ENCODE results near the gene MRPL49.

The MRPL49 gene

DNA sequence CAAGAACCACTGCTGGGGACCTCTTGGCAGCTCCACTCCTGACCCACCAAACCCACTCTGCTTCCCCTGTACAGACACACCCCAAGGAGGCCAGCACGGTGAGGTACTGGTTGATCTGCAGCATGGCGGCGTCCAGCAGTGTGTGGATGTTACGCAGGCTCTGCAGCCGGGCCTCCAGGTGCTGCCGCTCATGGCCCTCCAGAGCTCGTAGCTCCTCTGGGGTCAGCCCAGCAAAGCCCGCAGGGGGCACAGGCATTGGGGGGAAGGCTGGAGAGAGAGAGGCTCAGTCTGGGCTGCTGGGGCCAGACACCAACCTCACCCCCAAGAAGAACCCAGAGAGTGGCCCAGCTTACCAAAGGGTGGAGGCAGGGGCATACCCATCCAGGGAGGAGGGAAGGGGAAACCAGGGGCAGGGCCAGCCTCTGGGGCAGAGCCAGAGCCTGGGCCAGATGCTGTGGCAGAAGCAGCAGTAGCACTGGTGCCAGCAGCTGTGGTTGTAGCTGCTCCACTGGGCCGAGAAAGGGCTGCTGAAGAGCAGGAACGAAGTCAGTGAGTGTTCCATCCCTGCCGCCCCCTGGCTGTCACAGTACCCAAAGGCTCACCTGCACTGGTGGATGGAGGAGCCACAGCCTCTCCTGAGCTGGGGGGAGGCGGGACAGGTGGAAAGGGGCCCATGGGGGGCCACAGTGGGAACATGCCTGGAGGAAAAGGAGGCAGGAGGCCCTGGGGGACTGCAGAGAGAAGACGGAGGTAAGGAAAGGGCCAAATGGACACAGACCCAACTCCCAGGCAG, 7.7 kb downstream of the MRPL49 start:
- no peaks in the 10 kb centered on the region for H3K9me3 ChIP-seq (ENCODE audit: control insufficient read depth, low read length)
- no peak overlapping the region for H3K4me3 ChIP-seq (ENCODE audit: extremely low read depth, insufficient read depth, low read length, poor library complexity, severe bottlenecking)
- H3K27ac ChIP-seq (ENCODE audit: low read depth, low read length, severe bottlenecking): no peak overlapping the region
- peaks cover 82% of the 10 kb centered on the region for H3K36me3 ChIP-seq (ENCODE audit: control insufficient read depth, insufficient read depth, low read length)
- peaks cover 4% of the 10 kb centered on the region for H3K4me1 ChIP-seq (ENCODE audit: control insufficient read depth, insufficient read depth, low read length, poor library complexity, severe bottlenecking)
- 95 to 98% methylated on average over 9 to 12 of the region's 13 CpGs for WGBS, 2 experiments (ENCODE audit: insufficient coverage in 2 of 2)

DNA sequence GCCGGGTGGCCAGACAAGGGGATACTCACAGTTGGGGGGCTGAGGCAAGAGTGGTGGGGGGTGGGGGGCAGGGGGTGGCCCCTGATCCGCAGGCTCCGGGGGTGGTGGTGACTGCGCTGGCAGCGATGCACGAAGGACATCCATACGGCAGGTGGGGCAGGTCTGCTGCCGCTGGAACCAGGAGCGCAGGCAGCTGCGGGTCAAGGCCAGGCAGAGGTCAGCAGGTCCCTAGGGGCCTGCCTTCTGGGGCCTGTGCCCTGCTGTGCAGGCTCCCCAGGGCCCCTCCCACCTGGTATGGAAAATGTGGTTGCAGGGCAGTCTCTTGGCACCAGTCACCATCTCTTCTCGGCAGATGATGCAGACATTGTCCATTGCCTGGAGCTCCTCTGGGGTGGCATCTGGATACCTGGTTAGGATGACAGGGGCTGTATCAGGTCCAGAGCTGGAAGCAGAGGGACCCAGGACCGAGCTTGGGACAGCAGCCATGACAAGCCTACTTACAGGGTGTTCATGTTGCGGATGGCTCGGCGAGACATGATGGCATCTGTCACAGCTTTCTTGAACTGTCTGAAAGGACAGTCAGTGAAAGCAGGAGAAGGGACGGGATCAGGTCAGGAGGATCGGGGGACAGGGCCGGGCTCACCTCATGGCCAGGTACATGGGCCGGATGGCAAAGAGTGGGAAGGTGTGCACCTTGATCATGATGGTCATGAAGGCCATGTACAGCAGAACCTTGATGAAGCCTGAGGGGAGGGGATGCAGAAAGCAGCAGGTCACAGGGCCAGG, 8.7 kb downstream of the MRPL49 start:
- Histone ChIP-seq H3K9me3 (ENCODE audit: control insufficient read depth, low read length) (no peaks in the 10 kb centered on the region), H3K27ac (ENCODE audit: low read depth, low read length, severe bottlenecking) (no peak overlapping the region), H3K4me1 (ENCODE audit: control insufficient read depth, insufficient read depth, low read length, poor library complexity, severe bottlenecking) (peaks cover 9% of the 10 kb centered on the region), H3K36me3 (ENCODE audit: control insufficient read depth, insufficient read depth, low read length) (peaks cover 73% of the 10 kb centered on the region), H3K4me3 (ENCODE audit: extremely low read depth, insufficient read depth, low read length, poor library complexity, severe bottlenecking) (no peak overlapping the region)
- WGBS, 2 experiments (ENCODE audit: insufficient coverage in 2 of 2): 91 to 96% methylated on average over 13 to 18 of the region's 19 CpGs

DNA sequence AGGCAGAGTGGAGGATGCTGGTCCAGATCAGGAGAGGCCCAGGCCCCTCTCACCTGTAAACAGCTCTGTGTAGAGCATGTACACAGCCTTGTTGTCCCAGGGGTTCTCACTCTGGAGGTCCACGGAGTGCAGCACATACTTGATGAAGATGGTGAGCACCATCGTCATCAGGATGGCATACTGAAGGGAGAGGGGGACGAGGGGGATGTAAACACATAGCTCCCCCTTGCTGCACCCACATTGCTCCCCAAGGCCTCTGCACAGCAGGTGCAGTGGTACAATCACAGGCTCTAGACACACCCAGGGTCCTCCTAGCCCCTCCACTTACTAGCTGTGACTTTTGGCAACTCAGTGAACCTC, 9.3 kb downstream of the MRPL49 start:
- Histone ChIP-seq H3K4me3 (ENCODE audit: extremely low read depth, insufficient read depth, low read length, poor library complexity, severe bottlenecking) (no peak overlapping the region), H3K4me1 (ENCODE audit: control insufficient read depth, insufficient read depth, low read length, poor library complexity, severe bottlenecking) (peaks cover 9% of the 10 kb centered on the region), H3K27ac (ENCODE audit: low read depth, low read length, severe bottlenecking) (no peak overlapping the region), H3K9me3 (ENCODE audit: control insufficient read depth, low read length) (no peaks in the 10 kb centered on the region), H3K36me3 (ENCODE audit: control insufficient read depth, insufficient read depth, low read length) (peaks cover 67% of the 10 kb centered on the region)
- WGBS, 2 experiments (ENCODE audit: insufficient coverage in 2 of 2): 83 to 90% methylated on average over 1 to 3 of the region's 3 CpGs

DNA sequence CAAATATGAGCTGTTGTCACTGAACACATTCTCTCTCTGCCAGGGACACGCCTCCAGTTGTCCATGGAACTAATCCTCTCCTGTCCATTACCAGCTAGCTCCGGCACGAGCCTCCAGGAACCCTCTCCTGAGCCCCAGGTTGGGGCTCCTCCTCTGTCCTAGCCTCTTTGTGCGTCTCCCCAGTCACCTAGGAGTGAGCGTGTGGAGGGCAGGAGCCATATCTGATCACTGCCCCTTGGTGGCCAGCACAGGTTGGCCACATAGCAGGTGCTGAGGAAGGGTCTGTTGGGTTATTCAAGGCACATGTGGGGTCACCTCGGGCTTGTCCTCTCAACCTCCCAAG, 9.7 kb downstream of the MRPL49 start:
- Histone ChIP-seq H3K4me1 (ENCODE audit: control insufficient read depth, insufficient read depth, low read length, poor library complexity, severe bottlenecking) (peaks cover 9% of the 10 kb centered on the region), H3K36me3 (ENCODE audit: control insufficient read depth, insufficient read depth, low read length) (peaks cover 62% of the 10 kb centered on the region), H3K9me3 (ENCODE audit: control insufficient read depth, low read length) (no peaks in the 10 kb centered on the region), H3K27ac (ENCODE audit: low read depth, low read length, severe bottlenecking) (no peak overlapping the region), H3K4me3 (ENCODE audit: extremely low read depth, insufficient read depth, low read length, poor library complexity, severe bottlenecking) (no peak overlapping the region)
- 91 to 100% methylated on average over 4 to 5 of the region's 6 CpGs for WGBS, 2 experiments (ENCODE audit: insufficient coverage in 2 of 2)

DNA sequence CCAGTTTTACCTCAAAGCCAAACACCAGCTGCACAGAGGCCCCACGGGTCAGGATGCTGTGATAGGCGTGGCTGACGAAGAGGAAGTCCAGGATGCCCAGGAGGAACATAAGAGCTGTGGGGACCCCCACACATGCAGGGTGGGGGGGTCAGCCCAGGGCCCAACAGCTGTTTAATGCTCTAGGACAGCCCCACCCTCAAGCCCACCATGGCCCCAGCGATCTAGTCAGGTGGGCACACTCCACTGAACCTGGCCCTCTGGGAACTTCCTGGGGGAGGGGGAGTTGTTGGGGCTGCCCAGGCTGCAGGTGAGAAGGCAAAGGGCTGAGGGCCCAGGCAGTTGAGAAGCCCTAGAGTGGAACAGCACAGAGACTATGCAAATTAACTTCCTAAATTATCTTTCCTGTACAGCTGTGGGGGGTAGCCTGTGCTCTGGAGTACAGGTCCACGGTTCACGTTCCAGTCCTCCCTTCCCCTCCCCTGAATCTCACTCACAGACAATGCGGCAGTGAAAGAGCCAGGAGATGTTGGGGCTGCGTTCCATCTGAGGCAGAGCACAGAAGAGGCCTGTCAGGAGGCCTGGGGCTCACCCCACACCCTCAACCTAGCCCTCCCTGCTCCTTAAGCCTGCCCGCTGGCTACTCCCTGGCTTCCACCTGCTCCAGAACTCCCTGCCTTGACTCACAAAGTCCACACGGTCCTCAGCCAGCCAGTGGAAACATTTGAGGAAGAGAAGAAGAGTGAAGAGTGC, 10.3 kb downstream of the MRPL49 start:
- Histone ChIP-seq H3K4me3 (ENCODE audit: extremely low read depth, insufficient read depth, low read length, poor library complexity, severe bottlenecking) (no peak overlapping the region), H3K9me3 (ENCODE audit: control insufficient read depth, low read length) (no peaks in the 10 kb centered on the region), H3K36me3 (ENCODE audit: control insufficient read depth, insufficient read depth, low read length) (peaks cover 57% of the 10 kb centered on the region), H3K4me1 (ENCODE audit: control insufficient read depth, insufficient read depth, low read length, poor library complexity, severe bottlenecking) (peaks cover 9% of the 10 kb centered on the region), H3K27ac (ENCODE audit: low read depth, low read length, severe bottlenecking) (no peak overlapping the region)
- WGBS, 2 experiments (ENCODE audit: insufficient coverage in 2 of 2): 93 to 98% methylated on average over 3 to 7 of the region's 10 CpGs

DNA sequence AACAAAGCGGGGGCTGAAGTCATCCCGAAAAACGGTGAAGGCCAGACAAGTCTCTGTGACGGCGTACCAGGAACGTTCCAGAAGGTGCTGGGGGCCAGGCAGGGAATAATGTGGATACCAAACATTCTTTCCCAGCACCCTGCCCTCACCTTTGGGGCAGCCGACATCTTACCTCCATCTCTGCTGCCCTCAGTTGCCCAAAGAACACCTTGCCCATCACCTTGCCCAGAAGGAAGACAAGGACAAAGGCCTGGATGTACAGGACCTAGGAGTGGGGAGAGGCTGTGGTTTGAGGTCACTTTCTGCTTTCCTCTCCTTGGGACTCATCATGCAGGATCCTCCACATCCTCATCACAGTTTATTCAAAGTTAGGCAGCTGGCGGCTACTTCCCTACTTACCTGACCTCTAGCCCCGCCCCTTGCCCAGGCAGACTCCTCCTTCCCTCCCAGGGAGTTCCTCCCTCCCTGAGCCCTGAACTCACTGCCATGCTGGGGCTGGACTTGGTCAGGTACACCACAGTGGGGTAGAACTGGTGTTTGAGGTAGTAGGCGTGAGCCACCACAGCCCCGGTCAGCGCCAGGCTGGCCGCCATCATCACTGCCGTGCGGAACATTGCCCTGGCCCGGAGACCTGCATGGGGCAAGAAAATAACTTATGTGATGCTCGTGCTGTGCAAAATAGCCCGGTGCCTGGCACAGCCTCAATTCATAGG, 11.0 kb downstream of the MRPL49 start:
- H3K36me3 ChIP-seq (ENCODE audit: control insufficient read depth, insufficient read depth, low read length): peaks cover 49% of the 10 kb centered on the region
- H3K4me3 ChIP-seq (ENCODE audit: extremely low read depth, insufficient read depth, low read length, poor library complexity, severe bottlenecking): peak overlapping the region; percentile 99
- no peaks in the 10 kb centered on the region for H3K9me3 ChIP-seq (ENCODE audit: control insufficient read depth, low read length)
- H3K27ac ChIP-seq (ENCODE audit: low read depth, low read length, severe bottlenecking): no peak overlapping the region
- 56 to 63% methylated on average over 14 to 15 of the region's 18 CpGs for WGBS, 2 experiments (ENCODE audit: insufficient coverage in 2 of 2)
- H3K4me1 ChIP-seq (ENCODE audit: control insufficient read depth, insufficient read depth, low read length, poor library complexity, severe bottlenecking): peaks cover 9% of the 10 kb centered on the region

DNA sequence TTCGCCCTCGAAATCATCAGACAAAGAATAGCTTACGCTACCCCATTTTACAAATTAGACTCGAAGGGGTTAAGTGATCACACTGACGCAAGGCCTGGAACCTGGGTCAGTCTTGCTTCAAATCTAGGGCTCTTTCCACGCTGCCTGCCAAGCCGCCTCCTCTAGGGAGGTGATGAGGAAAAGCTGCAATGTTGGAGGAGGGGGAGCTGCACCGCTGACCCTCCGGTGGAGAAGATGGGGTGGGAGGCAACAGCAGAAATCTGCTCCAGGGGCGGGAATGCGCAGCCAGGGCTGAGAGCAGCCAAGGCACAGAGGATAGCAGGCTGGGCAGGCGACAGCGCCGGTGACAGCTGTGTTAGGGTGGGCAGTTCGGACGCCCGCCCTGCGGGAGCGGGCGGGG, 11.6 kb downstream of the MRPL49 start:
- Histone ChIP-seq H3K4me3 (ENCODE audit: extremely low read depth, insufficient read depth, low read length, poor library complexity, severe bottlenecking) (peak overlapping the region; percentile 99), H3K9me3 (ENCODE audit: control insufficient read depth, low read length) (no peaks in the 10 kb centered on the region), H3K27ac (ENCODE audit: low read depth, low read length, severe bottlenecking) (peak overlapping the region; percentile 98), H3K4me1 (ENCODE audit: control insufficient read depth, insufficient read depth, low read length, poor library complexity, severe bottlenecking) (peaks cover 9% of the 10 kb centered on the region), H3K36me3 (ENCODE audit: control insufficient read depth, insufficient read depth, low read length) (peaks cover 44% of the 10 kb centered on the region)
- 0% methylated on average over 8 to 12 of the region's 20 CpGs for WGBS, 2 experiments (ENCODE audit: insufficient coverage in 2 of 2)

DNA sequence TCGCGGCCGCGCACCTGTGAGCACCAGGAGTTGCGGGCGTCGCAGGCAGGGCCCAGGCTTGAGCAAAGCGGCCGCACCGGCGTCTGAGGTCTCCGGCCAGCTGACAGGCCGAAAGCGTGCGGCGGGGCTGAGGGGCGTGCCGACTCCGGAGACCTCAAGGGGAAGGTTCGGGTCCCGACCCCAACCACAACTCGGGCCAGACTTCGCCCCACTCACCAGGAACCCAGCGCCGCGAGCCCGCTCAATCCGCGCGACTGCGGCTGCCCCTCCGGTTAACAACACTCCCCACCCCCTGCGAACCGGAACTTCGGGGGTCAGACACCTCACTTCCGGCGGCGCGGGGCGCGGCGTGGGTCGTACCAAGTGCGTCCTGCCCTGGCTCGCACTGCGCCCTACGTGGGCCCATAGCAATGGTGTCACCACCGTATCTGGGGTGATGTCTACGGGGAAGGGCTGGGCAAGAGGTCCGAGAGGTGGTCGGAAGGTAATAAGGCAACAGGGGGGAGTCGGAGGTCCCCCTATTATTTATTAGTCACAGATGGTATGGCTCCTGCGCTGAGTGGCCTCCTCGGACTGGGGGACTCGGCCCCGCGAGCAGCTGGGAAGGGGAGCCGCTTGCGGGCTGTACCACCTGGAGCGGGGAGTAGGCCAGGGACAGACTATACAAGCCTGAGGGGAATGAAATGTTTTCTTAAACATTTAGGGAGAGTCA, 12.3 kb downstream of the MRPL49 start, which contains the start of gene SYVN1:
SYVN1 (minus strand) TSS at position 280 of the 712 bp plus-strand sequence. CDS start 918 bp downstream, outside the sequence.
- H3K36me3 ChIP-seq (ENCODE audit: control insufficient read depth, insufficient read depth, low read length): peaks cover 37% of the 10 kb centered on the region
- peak within 1 kb of the TSS; percentile 99 for H3K4me3 ChIP-seq (ENCODE audit: extremely low read depth, insufficient read depth, low read length, poor library complexity, severe bottlenecking)
- H3K27ac ChIP-seq (ENCODE audit: low read depth, low read length, severe bottlenecking): peak within 1 kb of the TSS; percentile 98
- no peaks in the 10 kb centered on the region for H3K9me3 ChIP-seq (ENCODE audit: control insufficient read depth, low read length)
- H3K4me1 ChIP-seq (ENCODE audit: control insufficient read depth, insufficient read depth, low read length, poor library complexity, severe bottlenecking): peaks cover 9% of the 10 kb centered on the region
- 0 to 1% methylated on average over 35 to 36 of the region's 60 CpGs for WGBS, 2 experiments (ENCODE audit: insufficient coverage in 2 of 2)

DNA sequence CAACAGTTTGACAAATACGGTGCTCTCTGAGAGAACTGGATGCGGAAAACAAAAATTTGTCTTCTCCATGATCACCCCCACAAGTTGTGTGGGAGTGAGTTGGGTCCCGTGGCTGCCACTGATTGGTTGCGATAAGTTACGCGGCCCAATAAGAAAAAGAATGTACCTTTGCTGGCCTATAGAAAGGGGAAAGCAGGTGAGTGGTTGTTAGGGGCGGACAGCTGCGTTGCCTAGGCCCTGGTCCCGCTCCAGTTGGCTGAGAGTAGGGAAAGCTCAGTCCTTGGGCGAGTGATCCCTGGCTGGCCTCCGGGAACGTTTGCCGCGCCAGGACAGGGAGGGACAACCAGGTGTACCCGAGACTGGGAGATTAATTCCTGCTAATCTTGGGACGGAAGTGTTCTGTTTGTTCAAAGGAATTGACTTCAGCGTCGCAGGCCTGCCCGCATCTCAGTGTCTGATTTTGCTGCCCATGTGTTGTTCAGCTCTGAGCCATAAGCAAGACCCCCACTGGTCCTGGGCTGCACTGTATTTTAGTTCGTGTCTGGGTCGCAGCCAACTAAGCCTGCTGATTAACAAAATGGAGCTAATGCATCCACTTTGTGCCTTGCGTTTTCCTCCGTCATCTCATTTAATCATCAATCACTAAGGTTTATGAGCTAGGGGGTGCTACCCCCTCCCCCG, 13.0 kb downstream of the MRPL49 start:
- 8 to 10% methylated on average over 21 to 22 of the region's 24 CpGs for WGBS, 2 experiments (ENCODE audit: insufficient coverage in 2 of 2)

More for the DNA sequence above, 13.0 kb downstream of the MRPL49 start:
- Histone ChIP-seq H3K27ac (ENCODE audit: low read depth, low read length, severe bottlenecking) (peak overlapping the region; percentile 98), H3K36me3 (ENCODE audit: control insufficient read depth, insufficient read depth, low read length) (peaks cover 30% of the 10 kb centered on the region), H3K4me1 (ENCODE audit: control insufficient read depth, insufficient read depth, low read length, poor library complexity, severe bottlenecking) (peaks cover 9% of the 10 kb centered on the region), H3K9me3 (ENCODE audit: control insufficient read depth, low read length) (no peaks in the 10 kb centered on the region), H3K4me3 (ENCODE audit: extremely low read depth, insufficient read depth, low read length, poor library complexity, severe bottlenecking) (peak overlapping the region; percentile 99)

Data from mesodermal cell (in vitro differentiated cells).